GM18873 (cell line): Measurements from ENCODE around the gene MYORG.
"Not testable (repeated sequence)": the region's sequence is repeated elsewhere in the genome, so short reads cannot be mapped to it uniquely, and the experiment has no call there.

Experiments used
- ATAC-seq: cut with Tn5 transposase; IDR thresholded peaks from one replicate; pipeline ENCODE4 v1.9.1; 2021; ENCODE audit warnings: mild to moderate bottlenecking, moderate library complexity, moderate number of reproducible peaks; ENCODE audit not compliant: unreplicated experiment, low FRiP score

MYORG gene

DNA sequence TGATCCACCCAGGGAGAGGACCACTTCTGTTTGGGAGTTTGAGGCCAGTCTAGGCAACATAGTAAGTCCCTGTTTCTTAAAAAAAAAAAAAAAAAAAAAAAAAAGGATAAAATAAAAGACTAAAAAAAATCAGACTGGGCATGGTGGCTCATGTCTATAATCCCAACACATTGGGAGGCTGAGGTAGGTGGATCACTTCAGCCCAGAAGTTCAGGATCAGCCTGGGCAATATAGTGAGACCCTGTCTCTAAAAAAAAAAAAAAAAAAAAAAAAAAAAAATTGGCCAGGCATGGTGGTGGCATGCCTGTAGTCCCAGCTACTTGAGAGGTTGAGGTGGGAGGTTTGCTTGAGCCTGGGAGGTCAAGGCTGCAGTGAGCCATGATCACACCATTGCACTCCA is 38.6 kb downstream of the MYORG start:
- not testable (repeated sequence) for ATAC-seq

DNA sequence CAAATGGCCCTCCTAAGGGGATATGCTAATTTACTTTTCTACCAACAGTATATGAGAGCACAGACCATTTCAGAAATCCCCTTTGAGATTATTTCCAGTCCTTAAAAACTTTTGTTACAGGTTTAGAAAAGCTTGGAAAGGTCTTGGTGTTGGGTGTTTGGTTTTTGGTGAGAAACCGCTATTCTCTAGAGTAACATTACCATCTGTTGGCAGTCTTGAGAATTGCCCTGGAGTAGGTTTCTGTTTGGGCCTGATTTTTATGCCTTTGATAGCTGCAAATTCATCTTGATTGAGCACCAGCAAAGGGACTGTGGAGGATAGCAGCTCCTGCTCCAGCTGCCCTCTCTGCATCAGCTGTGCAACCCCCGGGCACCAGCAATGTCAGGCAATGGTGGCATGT is 39.3 kb downstream of the MYORG start:
- ATAC-seq: no peak

DNA sequence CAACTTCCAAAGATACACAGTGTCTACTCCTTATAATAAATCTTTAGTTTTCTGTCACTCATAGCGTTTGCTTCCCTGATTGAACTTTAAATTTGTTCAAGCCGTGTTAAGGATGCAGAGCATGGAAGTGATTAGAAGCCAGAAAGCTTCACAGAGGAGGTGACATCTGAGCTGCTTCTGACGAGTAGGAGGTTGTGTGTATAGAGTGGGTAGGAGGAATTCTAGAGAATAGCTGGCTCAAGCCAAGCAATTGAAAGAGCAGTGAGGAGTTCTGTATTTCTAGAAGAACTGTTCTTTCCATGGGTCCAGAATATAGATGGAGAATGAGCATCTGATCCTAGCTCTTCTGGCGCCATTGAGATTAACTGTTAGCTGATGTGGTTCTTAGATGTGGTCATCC is 41.3 kb downstream of the MYORG start:
- ATAC-seq: no peak

DNA sequence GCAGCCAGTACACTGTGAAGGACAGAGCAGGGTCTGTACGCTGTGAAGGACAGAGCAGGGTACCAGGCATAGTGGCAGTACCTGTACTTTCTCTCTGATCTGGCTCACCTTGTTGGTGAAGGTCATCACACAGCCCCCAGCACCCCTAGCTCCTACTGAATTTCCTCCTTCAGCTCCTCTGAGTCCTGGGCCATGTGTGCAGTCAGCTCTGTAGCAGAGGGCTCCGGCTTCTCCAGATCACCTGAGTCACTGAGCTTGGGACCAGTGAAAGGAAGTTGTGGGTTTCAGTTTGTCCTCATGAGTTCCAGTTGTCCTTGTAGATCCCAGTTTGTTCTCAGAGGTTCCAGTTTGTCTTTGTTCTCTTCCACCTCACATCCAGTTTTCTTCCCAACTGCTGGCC is 41.8 kb downstream of the MYORG start:
- no peak for ATAC-seq

DNA sequence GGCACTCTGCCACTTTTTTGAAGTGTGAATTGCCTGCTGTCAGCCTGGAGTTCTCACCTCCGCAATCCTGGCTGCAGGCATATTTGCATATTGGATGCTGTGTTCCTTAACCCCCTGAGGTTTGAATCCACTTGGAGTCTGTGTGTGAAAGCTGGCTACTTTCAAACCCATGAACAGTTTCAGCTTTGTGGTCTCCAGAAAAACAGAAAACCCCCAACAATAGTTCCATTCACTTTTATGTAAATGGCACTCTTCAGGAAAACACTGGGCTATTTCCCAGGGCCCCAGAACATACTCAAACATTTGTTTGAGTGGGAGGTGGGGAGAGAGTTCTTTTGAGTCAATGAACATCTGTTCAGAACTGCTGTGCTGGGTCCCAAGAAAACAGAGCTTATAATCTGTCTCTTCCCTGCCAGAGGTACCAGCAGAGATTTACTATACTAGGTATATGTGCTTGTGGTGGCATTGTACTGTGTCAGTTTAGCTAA is 42.3 kb downstream of the MYORG start:
- ATAC-seq: no peak

DNA sequence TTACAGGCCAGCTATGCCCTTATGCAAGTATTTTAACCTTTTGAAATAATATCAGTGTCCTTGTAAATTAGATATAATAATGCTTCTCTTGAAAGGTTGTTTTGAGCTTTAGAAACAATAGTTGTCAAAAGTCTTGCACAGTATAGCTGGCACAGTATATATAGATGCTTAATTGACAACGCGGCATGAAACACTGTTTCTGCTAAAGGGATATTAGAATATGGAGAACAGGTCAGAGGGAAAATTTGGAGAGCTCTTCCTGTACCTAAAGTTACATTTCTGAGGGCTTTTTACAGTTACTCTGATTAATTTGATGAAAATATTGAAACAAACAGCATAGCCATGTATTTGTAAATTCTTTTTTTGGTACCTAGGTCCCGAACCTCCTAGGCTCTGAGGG is 42.9 kb downstream of the MYORG start:
- no peak for ATAC-seq

DNA sequence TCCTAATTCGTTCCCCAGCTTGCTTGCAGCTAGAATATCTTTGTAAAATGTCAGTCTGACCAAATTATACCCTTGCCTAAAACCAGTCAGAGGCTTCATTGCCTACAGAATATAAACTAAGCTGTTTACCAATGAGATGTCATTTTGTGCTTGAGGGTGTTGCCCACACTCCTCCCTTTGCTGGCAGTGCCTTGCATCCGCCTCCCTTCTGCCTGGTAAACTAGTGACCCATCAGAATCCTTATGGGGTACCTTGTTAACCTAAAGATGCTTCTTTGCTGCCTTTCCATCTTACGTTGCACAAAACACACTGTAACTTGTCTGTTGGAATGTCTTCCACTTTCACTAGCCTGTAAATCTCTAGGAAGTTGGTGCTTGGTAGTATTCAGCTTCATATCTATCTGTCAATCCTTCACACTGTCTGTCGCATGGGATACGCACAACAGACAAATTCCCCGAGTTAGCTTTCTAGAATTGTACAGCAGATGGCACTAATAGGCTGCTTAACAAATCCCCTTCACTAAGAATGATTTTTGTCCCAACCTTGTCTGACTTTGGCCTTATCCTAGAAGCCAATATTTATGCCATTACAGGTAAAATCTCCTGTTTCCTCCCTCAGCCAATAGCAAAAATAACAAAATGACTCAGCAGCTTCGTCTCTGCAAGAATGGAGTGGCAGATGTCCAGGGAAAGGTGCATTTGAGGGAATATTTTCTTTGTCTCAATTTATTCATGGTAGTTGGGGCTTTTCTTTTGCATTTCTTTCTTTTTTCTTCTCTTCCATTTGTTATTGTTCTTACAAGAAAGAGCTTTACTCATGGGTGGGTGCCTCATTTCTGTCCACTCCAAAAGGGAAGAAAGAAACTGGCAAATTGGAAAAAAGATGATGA is 44.4 kb downstream of the MYORG start:
- ATAC-seq: no peak

DNA sequence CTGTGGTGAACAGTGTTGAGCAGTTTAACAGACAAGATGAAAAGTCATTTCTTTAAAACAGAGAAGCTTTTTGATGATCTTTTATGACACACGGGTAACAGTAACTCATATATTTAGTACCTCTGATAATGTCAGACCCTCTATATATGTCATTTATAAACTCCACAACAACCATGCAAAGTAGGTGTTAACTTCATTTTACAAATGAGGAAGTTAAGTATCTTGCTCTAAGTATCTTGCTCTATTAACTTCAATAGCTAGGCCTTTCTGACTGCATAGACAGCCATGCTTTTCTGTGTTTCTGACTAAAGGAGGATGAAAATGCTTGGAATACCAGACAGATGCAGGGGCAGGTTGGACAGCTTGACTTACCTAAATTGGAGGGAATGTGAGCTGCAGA is 45.5 kb downstream of the MYORG start:
- no peak for ATAC-seq

DNA sequence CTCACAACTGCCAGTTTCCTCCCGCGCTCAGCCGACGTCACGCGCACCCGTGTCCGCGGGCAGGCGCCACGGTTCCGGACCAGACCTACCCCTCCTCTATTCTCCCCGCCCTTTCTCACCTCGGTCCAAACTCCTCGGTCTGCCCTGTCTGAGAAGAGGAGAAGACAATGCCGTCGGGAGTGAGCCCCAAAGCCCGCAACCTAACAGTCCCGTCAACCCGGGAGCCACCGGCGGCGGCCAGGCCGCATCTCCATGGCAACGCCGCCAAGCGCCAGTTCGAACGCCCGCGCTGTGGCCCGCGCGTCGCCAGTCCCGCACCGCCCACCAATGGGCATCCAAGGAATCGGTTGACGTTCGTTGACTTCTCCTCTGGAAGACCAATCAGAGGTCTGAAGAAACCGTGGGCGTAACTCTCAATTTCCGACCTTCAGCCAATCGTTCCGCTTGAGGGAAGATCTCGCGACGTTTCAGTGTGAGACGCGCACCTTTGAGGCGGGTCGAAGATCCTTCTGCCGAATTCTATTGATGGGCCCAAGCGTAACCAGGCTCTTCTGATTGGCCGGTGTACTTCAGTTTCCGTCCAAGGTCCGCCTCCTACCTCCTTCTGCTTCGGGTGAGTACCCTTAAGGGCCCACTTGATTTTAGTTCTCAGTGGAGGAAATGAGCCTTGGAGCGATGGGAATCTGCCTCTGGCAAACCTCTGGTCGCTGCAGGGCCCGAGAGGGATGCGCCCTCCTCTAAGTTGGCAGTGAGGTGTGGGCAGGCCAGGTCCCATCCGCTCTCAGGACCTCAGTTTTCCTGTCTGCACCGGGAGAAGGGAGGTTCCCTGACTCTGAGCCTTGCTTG is 47.5 kb downstream of the MYORG start, which contains the start of the genes KIF24 and NUDT2:
TSS of gene KIF24 (minus strand) at position 282 of the 846 bp plus-strand sequence. CDS start 17,922 bp downstream, outside the sequence.
TSS of gene NUDT2 (plus strand) at position 583 of the 846 bp plus-strand sequence. CDS start 9,471 bp downstream, outside the sequence.
- ATAC-seq: peak; percentile 92

DNA sequence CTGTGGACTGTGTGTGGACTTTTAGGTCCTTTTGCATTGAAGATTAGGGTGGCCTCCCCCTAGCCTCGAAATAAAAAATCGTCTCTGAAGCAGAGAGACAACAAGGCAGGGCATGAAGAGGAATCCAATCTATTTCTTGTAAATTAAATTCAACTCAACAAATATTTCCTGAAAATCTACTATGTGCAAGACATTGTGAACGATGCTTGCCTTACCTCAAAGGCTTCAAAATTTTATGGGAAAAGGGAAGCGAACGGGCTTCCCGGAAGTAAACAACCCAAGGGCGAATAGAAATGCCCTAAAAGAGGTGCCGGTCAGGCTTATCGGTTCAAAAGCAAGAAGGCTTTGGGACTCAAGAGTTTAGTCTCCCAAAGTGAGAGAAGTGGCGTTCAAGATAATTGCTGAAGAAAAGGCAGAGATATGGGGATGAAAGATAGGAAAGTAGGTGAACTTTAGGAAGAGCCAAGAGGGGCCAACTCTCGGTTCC is 48.2 kb downstream of the MYORG start:
- ATAC-seq: no peak

DNA sequence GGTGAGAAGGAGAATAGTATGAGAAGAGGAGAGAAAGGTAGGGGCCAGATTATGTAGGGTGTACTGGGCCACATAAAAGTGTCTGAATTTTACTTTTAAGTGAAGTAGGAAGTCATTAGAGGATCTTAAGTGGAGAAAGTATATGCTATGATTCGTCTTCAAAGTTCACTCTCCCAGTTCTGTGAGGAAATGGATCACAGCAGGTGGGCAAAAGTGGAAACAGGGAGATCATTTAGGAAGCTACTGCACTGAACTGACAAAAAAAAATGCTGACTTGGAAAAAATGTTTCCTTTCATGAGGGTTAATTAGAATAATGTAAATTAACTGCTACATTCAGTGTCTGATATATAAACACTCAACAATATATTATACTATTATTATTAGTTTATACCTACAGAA is 50.0 kb downstream of the MYORG start:
- ATAC-seq: no peak

DNA sequence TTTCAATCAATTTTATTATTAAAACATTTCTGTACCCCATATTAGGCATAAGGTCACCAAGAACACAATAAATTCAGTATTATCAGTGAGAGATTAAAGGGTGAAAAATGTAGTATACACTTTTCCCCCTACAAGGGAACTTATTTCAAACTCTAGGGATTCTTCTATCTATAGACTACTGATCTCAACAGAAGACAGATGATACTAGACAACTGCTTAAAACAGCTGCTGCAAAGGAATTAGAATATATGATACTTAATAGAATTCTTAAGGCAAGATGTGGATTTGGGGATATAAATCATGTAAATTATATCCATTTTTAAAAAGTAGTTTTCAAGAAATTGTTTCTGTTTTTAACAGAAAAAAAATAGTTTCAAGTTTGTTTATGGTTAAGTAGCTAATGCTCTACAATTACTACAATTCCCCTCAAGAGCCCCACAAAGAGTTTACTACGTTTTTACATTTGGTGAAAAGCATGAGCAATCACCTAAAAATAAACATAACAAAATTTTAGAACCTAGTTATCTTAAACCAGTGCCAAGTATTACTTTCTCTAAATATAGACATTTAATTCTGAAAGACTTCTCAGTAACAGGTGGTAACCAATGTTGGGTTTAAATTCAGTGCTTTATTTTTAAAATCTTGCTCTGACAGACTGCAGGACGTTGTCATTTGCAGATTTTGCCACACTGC is 53.7 kb downstream of the MYORG start:
- ATAC-seq: no peak

DNA sequence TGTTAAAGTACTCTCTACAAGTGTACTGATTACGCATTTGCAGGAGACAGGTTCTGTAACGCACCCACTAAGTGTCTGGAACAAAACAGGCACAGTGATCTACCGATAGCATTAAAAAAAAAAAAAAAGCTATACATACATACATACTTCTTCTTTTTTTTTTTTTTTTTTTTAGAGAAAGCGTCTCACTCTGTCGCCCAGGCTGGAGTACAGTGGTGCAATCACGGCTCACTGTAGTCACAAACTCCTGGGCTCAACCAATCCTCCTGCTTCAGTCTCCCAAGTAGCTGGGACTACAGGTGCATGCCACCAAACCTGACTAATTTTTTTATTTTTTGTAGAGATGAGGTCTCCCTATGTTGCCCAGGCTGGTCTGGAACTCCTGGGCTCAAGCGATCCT is 55.2 kb downstream of the MYORG start:
- ATAC-seq: no peak

DNA sequence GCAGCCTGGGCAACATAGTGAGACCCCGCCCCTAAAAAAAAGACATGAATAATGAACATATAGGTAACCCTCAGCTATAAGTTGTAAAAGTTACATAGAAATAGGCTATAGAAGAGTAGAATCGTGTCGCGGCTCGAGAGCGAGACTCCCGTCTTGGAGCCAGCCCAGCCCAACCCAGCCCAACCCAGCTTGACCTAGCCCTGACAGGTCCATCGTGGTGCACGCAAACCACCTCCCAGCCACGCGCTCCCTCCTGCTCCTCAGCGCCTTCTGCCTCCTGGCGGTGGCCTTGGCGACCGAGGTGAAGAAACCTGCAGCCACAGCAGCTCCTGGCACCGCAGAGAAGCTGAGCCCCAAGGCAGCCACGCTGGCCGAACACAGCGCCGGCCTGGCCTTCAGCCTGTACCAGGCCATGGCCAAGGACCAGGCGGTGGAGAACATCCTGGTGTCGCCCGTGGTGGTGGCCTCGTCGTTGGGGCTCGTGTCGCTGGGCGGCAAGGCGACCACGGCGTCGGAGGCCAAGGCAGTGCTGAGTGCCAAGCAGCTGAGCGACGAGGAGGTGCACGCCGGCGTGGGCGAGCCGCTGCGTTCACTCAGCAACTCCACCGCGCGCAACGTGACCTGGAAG is 58.4 kb downstream of the MYORG start:
- no peak for ATAC-seq

DNA sequence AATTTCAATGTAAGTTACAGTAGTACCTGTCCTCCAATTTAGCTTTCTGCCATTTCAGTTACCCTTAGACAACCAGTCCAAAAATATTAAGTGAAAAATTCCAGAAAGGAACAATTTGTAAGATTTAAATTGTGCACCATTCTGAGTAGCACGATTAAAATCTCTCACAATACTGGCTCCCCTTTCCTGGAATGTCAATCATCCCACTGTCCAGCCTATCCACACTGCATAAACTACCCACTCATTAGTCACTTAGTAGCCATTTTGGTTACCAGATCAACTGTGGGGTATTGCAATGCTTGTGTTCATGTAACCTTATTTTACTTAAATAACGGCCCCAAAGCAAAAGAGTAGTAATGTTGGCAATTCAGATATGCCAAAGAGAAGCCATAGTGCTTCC is 59.3 kb downstream of the MYORG start:
- no peak for ATAC-seq
